CD4-positive, alpha-beta T cell treated with Interleukin-15 for 4 hours (primary cell): Measurements from ENCODE around the gene CDK11A.
"Not testable (repeated sequence)": the region's sequence is repeated elsewhere in the genome, so short reads cannot be mapped to it uniquely, and the experiment has no call there.

Source experiments
- DNase-seq: peaks from one replicate; pipeline ENCODE4 v3.0.0-alpha.2; 2020; ENCODE audit warnings: low spot score

The CDK11A gene

DNA sequence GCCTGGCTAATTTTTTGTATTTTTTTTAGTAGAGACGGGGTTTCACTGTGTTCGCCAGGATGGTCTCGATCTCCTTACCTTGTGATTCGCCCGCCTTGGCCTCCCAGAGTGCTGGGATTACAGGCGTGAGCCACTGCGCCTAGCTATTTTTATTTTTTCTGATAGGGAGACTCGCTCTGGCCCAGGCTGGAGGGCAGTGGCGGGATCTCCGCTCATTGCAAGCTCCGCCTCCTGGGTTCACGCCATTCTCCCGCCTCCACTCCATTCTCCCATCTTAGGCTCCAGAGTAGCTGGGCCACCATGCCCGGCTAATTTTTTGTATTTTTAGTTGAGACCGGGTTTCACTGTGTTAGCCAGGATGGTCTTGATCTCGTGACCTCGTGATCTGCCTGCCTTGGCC is 1.9 kb upstream of the CDK11A start:
- DNase-seq: not testable (repeated sequence)

DNA sequence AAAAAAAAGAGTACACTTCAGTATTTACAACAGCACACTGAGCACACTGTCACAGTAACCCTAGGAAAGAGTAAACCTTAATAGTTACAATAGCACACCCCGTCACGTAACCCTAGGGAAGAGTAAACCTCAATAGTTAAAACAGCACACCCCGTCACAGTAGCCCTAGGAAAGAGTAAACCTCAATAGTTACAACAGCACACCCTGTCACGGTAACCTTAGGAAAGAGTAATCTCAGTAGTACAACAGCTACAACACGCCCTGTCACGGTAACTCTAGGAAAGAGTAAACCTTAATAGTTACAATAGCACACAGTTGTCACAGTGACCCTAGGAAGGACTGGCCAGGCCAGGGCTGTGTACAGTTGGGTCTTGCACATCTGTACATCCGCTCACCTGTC is 3.0 kb downstream of the CDK11A start:
- DNase-seq: no peak

DNA sequence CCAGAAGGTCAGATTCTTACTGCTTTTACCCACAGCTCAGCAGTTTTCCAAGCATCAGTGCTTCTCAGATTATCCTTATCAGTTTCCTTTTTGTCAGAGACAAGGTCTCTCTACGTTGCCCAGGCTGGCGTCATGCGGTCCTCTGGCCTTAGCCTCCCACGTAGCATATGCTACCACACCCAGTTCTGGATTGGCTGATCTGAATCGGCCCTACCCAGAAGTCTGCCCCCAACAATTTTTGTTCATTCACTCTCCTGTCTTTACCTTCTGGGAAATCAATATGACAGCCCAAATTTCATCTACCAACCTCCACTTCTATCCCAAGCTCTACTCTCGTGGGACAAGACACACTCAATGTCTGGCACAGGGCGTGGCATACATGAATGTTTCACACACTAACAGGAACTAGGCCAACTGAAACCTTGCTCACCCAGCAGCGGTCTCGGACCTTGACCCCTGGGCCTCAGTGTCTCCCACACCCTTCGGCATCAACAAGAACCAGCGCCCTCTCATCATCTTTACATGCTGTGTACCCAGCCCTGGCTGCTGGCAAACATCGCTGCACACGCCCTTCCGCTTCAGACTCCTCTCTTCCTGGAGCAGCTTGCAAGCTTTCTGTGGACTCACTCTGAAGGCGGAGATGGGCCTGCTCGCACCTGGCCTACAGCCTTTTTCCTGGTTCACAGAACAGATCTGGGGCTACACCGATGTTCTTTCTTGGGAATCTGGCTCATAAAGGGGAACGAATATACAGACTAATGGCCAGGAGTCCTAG is 8.9 kb downstream of the CDK11A start:
- not testable (repeated sequence) for DNase-seq

DNA sequence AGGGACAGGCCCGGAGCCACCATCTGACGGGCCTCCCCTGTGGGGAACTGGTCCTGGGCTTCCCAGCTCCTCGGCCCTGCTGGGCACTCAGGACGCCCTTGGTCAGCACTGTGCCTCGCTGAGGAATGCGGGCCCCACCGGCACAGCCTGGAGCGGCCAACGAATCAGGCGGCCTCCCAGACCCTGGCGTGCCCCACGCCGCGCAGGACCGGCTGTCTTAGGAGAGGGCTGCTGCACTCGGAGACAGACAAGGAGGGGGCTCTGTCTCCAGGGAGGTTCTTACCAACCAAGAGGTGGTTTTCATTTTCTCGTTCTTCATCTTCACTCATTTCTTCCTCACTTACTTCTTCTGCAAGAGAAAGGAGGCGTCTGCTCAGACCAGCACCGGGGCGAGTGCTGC is 16.3 kb downstream of the CDK11A start:
- DNase-seq: not testable (repeated sequence)

DNA sequence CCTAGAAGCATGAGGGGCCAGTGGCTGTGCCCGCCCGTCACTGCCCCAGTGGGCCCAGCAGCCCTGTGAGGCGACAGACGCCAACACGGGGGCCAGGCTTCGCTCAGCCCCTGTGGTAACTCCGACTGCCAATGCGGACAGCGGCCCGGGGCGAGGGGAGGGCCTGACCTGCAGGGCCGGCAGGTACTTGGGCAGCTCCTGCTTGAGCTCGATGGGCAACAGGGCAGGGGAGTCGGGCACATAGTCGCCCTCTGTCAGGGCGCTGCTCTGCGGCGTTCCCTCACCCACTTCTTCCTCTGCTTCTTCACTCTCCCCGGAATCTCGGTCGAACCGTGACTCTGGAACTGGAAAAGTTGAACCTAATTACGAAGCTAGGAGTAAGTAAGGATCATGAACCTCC is 16.9 kb downstream of the CDK11A start:
- DNase-seq: not testable (repeated sequence)

DNA sequence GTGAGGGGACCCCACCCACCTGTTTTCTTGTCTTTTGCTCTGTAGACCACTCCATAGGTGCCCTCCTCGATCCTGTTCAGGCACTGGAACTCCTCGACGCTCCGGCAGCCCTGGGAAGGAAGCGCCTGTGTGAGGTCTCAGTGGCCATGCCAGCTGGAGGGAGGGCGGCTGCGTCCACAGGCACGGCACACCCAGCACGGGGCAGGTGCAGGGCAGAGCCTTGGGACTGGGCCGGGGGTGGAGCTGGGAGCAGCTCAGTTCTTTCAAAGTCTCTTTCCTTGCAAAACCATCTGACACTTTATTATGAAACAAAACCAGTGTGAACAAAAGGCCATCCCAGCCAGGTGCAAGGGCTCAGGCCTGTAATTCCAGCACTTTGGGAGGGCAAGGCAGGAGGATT is 18.5 kb downstream of the CDK11A start:
- not testable (repeated sequence) for DNase-seq

DNA sequence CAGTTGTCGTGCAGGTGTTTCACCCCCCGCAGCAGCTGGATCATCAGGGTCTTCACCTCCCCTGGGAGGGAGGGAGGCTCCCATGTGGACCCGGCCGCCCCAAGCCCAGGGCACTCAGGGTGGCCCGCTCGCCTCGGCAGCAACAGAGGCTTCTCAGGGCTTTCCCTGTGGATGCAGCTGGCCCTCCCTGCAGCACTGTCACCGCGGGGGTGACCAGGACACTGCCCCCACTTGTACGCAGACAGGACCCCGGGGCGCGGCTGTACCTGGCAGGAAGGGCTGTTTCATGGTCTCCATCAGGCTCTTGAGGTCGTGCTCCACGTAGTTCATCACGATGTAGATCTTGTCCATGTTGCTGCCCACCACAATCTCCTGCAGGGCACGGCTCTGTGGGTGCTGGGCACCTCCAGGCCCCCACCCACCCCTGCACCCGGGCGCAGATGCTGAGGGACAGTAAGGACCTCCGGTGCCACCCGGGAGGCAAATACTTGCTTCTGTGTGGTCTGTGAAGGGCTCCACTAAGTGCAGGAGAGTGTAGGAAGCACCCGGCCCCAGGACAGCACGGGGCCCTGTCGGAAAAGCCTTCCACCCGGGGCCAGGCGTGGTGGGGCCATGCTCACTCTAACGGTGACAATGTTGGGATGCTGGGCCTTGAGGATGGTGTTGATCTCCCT is 19.7 kb downstream of the CDK11A start:
- DNase-seq: not testable (repeated sequence)

DNA sequence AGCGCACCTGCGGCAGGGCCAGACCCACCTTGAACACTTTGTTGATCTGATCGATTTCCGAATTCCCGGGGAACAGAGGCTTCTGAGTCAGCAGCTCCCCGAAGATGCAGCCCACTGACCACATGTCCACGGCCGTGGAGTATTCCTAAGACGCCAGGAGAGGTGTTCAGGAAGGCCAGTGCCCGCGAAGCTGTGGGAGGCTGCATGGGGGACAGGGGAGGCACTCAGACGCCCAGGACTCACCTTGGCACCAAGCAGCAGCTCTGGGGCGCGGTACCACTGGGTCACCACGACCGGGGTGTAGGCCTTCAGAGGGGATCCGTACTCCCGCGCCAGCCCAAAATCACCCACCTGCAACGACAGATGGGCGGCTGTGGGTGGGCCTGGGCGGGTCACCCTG is 20.4 kb downstream of the CDK11A start:
- no peak for DNase-seq

DNA sequence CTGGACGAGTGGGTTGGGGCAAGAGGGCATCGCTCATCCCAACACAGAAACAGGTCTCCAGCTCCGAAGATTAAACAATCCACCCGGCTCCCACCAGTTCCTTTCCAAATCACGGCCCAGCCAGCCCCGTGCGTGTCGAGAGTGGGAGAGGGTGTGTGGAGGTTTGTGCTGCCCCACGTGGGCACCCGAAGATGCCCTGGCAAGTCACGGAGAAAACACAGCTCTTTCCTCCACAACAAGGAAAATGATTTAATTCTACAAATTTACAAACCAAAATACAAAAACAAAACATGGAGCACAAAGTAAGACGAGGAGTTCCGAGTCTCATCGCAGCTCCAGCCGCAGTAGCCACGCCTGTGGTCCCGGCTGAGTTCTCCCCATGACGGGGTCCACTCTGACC is 21.7 kb downstream of the CDK11A start:
- not testable (repeated sequence) for DNase-seq

DNA sequence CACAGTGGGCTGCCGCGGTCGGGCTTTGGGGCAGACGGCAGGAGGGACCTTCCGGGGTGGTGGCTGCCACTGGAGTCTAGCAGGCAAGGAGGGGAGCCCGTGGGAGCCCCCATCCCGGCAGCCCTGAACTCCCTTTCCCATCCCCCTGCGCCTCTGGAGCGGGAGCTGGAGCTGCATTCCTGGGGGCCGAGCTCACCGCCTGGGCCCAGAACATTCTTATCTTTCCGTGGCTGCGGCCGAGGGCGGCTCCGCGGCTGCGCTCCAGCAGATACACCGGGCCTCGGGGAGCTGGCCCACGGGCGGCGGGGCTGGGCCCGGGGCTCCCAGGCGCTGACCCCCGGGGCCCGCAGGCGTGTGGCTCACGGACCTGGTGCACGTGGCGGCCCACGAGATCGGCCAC is 23.6 kb downstream of the CDK11A start:
- not testable (repeated sequence) for DNase-seq

DNA sequence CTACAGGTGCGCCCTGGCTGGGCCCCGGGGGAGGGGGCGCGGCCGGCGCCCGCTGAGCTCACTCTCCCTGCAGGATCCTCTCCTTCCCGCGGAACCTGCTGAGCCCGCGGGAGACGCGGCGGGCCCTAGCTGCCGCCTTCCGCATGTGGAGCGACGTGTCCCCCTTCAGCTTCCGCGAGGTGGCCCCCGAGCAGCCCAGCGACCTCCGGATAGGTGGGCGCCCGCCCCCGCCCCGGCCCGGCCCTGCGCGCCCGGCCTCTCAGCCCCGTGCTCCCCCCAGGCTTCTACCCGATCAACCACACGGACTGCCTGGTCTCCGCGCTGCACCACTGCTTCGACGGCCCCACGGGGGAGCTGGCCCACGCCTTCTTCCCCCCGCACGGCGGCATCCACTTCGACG is 24.1 kb downstream of the CDK11A start:
- DNase-seq: not testable (repeated sequence)

DNA sequence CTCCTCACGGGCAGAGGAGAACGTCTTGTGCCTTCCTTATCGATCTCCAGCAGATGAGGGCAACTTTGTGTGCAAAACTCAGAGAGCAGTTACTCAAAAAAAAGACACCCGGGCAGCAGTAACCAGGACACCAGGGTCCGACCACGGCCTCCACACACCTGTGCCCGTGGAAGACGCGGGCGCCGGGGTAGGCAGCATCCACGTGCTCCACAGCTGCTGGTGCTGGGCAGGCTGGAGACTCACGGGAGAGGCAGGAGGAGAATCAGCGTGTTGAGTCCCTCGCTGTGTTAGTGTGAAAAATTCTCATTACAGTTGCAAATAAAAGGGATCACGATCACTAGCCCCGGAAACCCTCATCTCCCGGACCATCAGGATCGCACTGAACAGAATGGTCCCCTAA is 25.1 kb downstream of the CDK11A start:
- not testable (repeated sequence) for DNase-seq

DNA sequence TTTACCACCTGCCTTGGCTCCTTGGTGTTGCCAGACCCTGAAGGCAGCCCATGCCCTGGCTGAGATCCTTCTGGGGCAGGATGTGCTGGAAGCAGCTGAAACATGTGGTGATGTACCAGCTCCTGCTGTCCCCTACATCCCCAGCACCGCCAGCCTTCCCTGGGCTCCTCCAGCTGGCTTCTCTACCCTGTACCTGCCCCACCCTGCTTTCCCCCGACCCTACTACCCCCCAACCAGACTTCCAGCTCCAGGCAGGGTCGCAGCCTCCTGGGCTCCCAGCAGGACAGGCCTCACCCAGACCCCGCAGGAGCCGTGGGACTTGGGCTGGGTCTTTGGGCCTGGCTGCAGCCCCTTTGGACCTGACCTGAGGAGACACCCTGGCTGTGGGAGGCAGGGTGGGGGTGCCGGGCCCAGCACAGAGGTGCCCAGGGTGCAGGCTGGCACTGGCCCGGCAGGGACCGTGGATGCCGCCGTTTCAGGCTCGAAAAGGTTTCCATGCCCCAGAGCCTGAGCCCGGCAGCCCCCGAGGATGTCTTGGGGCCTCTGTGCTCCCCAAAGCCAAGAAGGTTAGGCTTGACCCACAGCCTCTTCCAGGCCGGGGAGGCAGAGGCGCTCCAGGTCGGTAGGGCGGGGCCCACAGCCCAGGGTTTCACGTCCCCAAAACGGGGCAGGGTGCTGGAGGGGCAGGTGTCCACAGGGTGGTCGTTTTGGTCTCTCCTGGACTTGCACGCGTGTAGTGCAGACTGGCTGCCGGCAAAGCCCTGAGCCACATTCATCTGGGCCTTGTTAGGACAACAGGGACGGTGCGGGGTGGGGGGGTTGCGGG is 26.6 kb downstream of the CDK11A start:
- DNase-seq: not testable (repeated sequence)

DNA sequence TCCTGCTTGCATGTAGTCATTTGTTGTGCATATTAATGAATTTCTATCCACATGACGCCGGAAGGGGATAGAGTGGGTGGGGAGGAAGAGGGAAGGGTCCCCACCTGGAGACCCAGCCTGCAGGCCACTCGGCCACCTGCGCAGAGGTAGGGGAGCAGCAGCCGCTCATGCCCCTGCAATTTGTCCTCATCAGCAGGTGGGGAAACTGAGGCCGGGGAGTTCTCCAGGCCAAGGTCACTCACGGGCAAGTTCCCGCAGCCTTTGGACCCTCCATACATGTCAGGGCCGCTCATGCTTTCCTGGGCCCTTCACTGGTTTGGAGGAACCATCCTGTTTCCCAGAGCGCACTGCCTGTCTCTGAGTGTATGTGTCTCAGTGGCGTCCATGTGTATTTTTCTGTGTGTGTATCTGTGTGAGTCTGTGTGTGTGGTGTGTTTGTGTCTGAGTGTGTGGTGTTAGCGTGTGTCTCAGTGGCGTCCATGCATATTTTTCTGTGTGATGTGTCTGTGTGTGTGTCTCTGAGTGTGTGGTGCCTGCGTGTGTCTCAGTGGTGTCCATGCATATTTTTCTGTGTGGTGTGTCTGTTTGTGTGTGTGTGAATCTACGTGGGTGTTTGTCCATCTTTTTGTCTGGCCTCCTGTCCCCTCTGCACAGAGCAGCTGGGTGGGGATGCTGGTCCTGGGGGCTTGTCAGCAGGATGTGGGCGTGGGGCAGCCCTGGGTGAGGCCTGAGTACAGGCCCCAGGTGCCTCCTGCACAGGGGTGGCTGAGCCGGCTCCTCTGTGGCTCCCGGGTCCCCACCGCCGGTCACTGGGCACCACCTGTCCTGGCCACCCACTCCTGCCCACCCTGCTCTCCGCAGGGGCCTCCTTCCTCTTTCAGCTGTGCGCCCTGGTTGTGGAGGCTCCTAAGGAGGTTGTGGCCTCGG is 27.5 kb downstream of the CDK11A start:
- DNase-seq: not testable (repeated sequence)

DNA sequence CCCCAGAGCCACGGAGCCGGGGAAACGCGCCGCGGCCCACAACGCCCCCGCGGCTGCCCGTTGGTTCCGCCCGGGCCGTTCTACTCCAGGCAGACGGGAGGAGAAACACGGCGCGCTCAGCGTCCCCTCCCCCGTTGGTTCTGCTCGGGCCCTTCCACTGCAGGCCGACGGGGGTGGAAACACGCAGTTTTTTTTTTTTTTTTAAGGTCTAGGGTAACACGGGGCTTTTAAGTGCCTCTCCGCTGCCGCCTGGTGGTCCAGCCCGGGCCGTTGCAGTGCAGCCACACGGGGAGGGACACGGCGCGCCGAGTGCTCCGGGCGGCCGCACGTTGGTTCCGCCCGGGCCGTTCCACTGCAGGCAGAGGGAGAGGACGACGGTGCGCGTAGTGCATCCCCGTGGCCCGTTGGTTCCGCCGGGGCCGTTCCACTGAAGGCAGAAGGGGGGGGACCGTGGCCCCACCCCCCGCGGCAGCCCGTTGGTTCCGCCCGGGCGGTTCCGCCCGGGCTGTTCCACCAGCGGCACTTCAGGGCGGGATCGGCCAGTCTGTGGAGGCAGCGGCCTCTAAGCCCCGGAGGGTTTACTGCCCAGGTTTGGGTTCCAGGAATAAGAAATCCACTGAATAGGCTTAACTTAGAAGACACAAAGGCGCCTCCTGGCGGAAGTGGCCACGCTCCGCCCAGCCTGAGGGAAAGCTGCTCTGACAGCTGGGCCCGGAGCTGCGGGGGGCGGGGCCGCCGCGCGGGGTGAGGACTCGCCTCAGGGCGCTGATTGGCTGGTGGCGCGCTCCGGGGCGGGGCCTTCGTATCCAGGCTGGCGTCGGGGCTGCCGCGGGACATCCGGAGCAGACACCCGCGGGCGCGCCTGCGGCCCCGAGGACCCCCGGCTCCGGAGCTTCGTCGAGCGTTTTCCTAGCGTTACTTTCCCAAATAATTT is 31.2 kb downstream of the CDK11A start, which contains the start of gene SLC35E2B:
Gene SLC35E2B (minus strand): TSS at position 82 of the 934 bp plus-strand sequence. CDS start 16,096 bp downstream, outside the sequence.
- peak; percentile 98 for DNase-seq

DNA sequence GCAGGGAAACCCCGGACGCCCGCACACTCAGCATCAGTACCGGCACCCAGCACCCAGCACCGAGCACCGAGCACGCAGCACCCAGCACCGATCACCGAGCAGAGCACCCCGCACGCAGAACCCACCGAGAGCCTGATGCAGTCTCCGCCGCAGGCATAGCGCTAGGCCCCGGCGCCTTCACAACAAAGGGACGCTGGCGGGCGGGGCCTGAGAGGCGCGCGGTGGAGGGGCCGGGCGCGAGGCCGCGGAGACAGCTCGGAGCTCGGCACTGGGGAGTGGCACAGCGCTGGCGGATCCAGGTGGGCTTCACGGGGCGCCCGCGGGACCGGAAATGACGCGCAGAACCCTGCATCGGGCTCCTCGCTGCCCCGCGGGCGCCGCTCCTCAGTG is 31.8 kb downstream of the CDK11A start:
- not testable (repeated sequence) for DNase-seq

DNA sequence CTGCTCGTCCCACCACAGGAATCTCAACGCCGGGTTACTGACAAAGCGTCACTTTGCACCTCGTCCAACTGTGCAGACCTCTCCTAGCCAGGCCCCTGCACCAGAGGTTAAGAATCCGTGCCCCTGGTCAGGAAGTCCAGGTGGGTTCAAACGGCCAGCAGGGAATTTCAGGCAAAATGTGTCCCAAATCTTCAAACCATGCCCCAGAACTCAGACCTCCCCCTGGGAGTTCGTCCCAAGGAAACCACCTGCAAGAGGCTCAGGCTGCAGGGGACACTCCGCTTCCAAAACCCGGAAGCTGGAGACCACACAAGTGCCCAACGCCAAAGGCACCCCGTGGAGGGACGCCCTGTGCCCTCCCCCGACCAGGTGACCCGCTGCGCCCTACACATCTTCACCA is 32.7 kb downstream of the CDK11A start:
- not testable (repeated sequence) for DNase-seq

DNA sequence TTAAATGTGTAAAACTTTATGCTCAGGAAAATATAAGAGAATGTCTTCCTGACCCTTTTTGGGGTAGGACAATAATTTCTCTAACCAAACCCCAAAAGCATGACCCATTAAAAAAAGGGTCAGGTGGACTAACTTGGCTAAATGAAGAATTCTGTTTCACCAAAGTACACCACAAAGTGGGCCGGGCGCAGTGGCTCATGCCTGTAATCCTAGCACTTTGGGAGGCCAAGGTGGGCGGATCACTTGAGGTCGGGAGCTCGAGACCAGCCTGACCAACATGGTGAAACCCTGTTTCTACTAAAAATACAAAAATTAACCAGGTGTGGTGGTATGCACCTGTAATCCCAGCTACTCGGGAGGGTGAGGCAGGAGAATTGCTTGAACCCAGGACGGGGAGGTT is 34.6 kb downstream of the CDK11A start:
- DNase-seq: not testable (repeated sequence)

DNA sequence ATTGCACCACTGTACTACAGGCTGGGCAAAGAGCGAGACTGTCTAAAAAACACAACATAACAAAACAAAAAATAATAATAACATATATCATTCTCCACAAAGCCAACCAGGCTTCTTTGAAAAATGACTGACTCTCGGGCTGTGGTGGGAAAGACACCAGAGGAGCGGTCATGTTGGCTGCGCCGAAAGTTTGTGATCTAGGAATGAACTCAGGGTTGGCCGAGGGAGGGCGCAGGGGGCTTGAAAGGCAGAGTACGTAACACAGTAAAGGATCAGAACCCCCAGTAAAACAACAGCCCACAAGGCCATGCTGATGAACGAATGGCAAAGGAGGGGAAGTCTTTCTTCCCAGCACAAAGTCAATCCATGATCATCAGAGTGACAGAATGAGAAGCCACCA is 36.3 kb downstream of the CDK11A start:
- no peak for DNase-seq

DNA sequence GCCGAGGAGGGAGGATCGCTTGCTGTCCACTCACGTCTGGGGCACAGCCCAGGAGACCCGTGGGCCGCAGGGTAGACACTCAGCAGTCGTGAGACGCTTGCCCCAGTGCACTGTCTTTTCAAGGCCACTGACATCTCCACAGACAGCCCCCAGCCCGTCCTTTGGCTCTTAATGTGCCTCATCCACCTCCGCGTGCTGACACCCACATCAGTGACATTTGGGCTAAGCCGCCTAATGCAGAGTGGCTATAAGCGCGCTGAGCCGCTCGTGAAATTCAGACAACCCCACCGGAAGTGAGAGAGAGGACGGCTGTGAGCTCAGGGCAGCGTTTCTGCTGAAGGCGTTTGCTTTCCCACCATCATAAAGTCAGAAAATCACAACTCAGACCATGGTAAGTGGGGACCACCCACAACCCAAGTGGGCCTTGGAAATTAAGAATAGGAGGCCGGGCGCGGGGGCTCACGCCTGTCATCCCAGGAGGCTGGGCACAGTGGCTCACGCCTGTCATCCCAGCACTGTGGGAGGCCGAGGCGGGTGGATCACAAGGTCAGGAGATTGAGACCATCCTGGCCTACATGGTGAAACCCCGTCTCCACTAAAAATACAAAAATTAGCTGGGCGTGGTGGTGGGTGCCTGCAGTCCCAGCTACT is 40.0 kb downstream of the CDK11A start:
- DNase-seq: no peak
